ENCODE results near the gene MMP17.

DNA sequence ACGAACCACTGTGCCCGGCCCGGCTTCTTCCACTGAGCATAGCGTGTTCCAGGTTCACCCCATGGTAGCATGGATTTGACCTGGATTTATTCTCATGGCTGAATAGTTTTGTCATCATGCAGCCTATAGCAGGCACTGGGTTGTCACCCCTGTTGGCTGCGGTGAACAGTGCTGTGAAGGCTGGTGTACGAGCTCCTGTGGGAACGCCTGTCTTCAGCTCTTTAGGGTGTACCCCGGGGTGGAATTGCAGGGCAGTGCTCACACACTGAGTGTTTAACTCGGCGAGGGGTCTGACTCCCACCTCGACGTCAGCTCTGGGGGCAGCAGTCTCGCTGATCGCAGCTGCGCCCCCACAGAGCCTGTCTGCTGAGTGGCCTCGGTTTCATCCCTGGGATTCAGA is 15.3 kb downstream of the MMP17 start:
- TF ChIP-seq POLR2A (IDR thresholded peaks at IDR 0.05; ENCODE audit: low read length) (no peak), GATA1 (IDR thresholded peaks at IDR 0.05; ENCODE audit: low read depth, low read length) (no peak)

Measured in erythroblast (primary cell).